ENCODE results near the gene CD86. TPM values are rescaled to one million over a fixed set of nuclear protein-coding genes. Genes with fewer than 3 reads are reported as not detected.
A peak's percentile ranks its signal among the peaks of the same experiment; 100 is the strongest.

The CD86 gene
- total and polyA plus RNA-seq, 10 donors, result 9.8 to 41.8 (median 25.3) TPM

GRCh38 chr3:122021037-122021436 is 34.1 kb upstream of the CD86 start:
- intact Hi-C loops (cut with DNase I; ENCODE audit: low total_unique reads), result no loop called here
- H3K4me1 ChIP-seq, result peaks cover 4 to 26% (median 9%) of the 10 kb centered on the region in 6 donors
- no peaks in the 10 kb centered on the region for H3K9me3 ChIP-seq
- no peak for DNase-seq
- H3K27me3 ChIP-seq (replicated peaks in 1 of 7), result peaks cover 0 to 19% (median 9%) of the 10 kb centered on the region in 7 donors
- no peak overlapping the region for H3K4me3 ChIP-seq
- H3K27ac ChIP-seq, result no peak overlapping the region
- WGBS, 5 donors, result 52 to 80% (median 70%) methylated on average over 1 of the region's 1 CpG
- TF ChIP-seq POLR2A (IDR thresholded peaks at IDR 0.05), result no peak
- TF ChIP-seq CTCF (IDR thresholded peaks at IDR 0.05 in 8 of 11, conservative IDR thresholded peaks at IDR 0.05 in 3 of 11), result no peak
- no peaks in the 10 kb centered on the region for H3K36me3 ChIP-seq

GRCh38 chr3:122021811-122022401 is 33.3 kb upstream of the CD86 start, which contains the start of gene ILDR1:
ILDR1 (minus strand) TSS chr3:122022247; CDS start chr3:122022077, 170 bp downstream.
- Histone ChIP-seq H3K27ac (peak within 1 kb of the TSS in 2 of 8 donors; percentile 15 to 26), H3K4me1 (peaks cover 4 to 26% (median 9%) of the 10 kb centered on the region in 6 donors), H3K27me3 (replicated peaks in 1 of 7) (peaks cover 0 to 19% (median 9%) of the 10 kb centered on the region in 7 donors), H3K4me3 (peak within 1 kb of the TSS in 7 of 8 donors; percentile 3 to 67 (median 27)), H3K9me3 (no peaks in the 10 kb centered on the region), H3K36me3 (no peaks in the 10 kb centered on the region)
- TF ChIP-seq POLR2AphosphoS5 (IDR thresholded peaks at IDR 0.05) (peak in 2 of 3 donors; percentile 32 to 69), CTCF (IDR thresholded peaks at IDR 0.05 in 8 of 11, conservative IDR thresholded peaks at IDR 0.05 in 3 of 11) (no peak), POLR2A (IDR thresholded peaks at IDR 0.05) (no peak)
- WGBS, 5 donors, result 6 to 29% (median 18%) methylated on average over 21 to 43 of the region's 43 CpGs
- intact Hi-C loops (cut with DNase I; ENCODE audit: low total_unique reads), result no loop called here
- DNase-seq, result peak; percentile 88

- H3K36me3 ChIP-seq, result no peaks in the 10 kb centered on the region
- DNase-seq, result no peak
- no peak for TF ChIP-seq POLR2AphosphoS5 (IDR thresholded peaks at IDR 0.05)
- no peak for TF ChIP-seq CTCF (IDR thresholded peaks at IDR 0.05 in 8 of 11, conservative IDR thresholded peaks at IDR 0.05 in 3 of 11)
- no peak for TF ChIP-seq POLR2A (IDR thresholded peaks at IDR 0.05)
- H3K9me3 ChIP-seq, result no peaks in the 10 kb centered on the region
- WGBS, 5 donors, result 59 to 72% (median 66%) methylated on average over 8 of the region's 8 CpGs
- H3K4me3 ChIP-seq, result no peak overlapping the region
- intact Hi-C loops (cut with DNase I; ENCODE audit: low total_unique reads), result no loop called here
- no peak overlapping the region for H3K27ac ChIP-seq
- peaks cover 0 to 19% (median 9%) of the 10 kb centered on the region in 7 donors for H3K27me3 ChIP-seq (replicated peaks in 1 of 7)
- H3K4me1 ChIP-seq, result peaks cover 4 to 26% (median 9%) of the 10 kb centered on the region in 6 donors
These were observed 31.7 kb upstream of the CD86 start for GRCh38 chr3:122023335-122023910.

- TF ChIP-seq POLR2AphosphoS5 (IDR thresholded peaks at IDR 0.05) (no peak), CTCF (IDR thresholded peaks at IDR 0.05 in 8 of 11, conservative IDR thresholded peaks at IDR 0.05 in 3 of 11) (no peak), POLR2A (IDR thresholded peaks at IDR 0.05) (no peak)
- H3K4me1 ChIP-seq, result peaks cover 4 to 26% (median 9%) of the 10 kb centered on the region in 6 donors
- no peak overlapping the region for H3K4me3 ChIP-seq
- no peak for DNase-seq
- 51 to 77% (median 56%) methylated on average over 2 of the region's 2 CpGs for WGBS, 5 donors
- H3K27me3 ChIP-seq (replicated peaks in 1 of 7), result peaks cover 0 to 19% (median 9%) of the 10 kb centered on the region in 7 donors
- H3K27ac ChIP-seq, result peak overlapping the region in 1 of 8 donors; percentile 29
- intact Hi-C loops (cut with DNase I; ENCODE audit: low total_unique reads), result no loop called here
- no peaks in the 10 kb centered on the region for H3K36me3 ChIP-seq
- no peaks in the 10 kb centered on the region for H3K9me3 ChIP-seq
These were observed 30.4 kb upstream of the CD86 start for GRCh38 chr3:122024800-122025199.

Data from spleen (tissue), 11 donors.